H9 (cell line): ENCODE results near the gene FHOD3. TPM values are rescaled to one million over a fixed set of nuclear protein-coding genes. Genes with fewer than 3 reads are reported as not detected.

ENCODE experiments used
- DNase-seq: peaks from one replicate; pipeline ENCODE4 v3.0.0-alpha.2; 2017
- H2AFZ ChIP-seq: one replicate; pipeline ENCODE4 v1.6.1; 2013; ENCODE audit warnings: mild to moderate bottlenecking, low read length, control low read depth, moderate library complexity
- H2AK5ac ChIP-seq: 2 replicates; pipeline ENCODE4 v1.6.1; 2013; ENCODE audit warnings: low read length, control low read depth, mixed read lengths; ENCODE audit not compliant: insufficient read length
- H2BK120ac ChIP-seq: one replicate; pipeline ENCODE4 v1.6.1; 2013; ENCODE audit warnings: low read depth, mild to moderate bottlenecking, low read length, control low read depth, inconsistent platforms; ENCODE audit not compliant: poor library complexity, severe bottlenecking
- H2BK12ac ChIP-seq: 2 replicates; pipeline ENCODE4 v1.6.1; 2013; ENCODE audit warnings: low read length, control low read depth, mixed read lengths, low read depth; ENCODE audit not compliant: insufficient read length
- H2BK15ac ChIP-seq: 2 replicates; pipeline ENCODE4 v1.6.1; 2013; ENCODE audit warnings: low read depth, low read length, control low read depth
- H2BK20ac ChIP-seq: one replicate; pipeline ENCODE4 v1.6.1; 2013; ENCODE audit warnings: low read depth, mild to moderate bottlenecking, low read length, control low read depth, inconsistent platforms; ENCODE audit not compliant: poor library complexity, severe bottlenecking
- H2BK5ac ChIP-seq: 2 replicates; pipeline ENCODE4 v1.6.1; 2013; ENCODE audit warnings: low read length, control low read depth, mixed read lengths; ENCODE audit not compliant: insufficient read length
- H3K14ac ChIP-seq: 2 replicates; pipeline ENCODE4 v1.6.1; 2013; ENCODE audit warnings: low read length, control low read depth; ENCODE audit not compliant: insufficient read depth
- H3K18ac ChIP-seq: 2 replicates; pipeline ENCODE4 v1.6.1; 2013; ENCODE audit warnings: low read depth, mild to moderate bottlenecking, mixed read lengths, low read length, control low read depth; ENCODE audit not compliant: insufficient read length
- H3K23ac ChIP-seq: 2 replicates; pipeline ENCODE4 v1.6.1; 2013; ENCODE audit warnings: low read length, control low read depth, mixed read lengths, low read depth; ENCODE audit not compliant: insufficient read length
- H3K23me2 ChIP-seq: 2 replicates; pipeline ENCODE4 v1.6.1; 2013; ENCODE audit warnings: low read depth, mild to moderate bottlenecking, mixed read lengths, low read length, control low read depth; ENCODE audit not compliant: insufficient read length, poor library complexity, severe bottlenecking
- H3K27ac ChIP-seq: 2 replicates; pipeline ENCODE4 v1.5.1; 2013; ENCODE audit warnings: low read length, control low read depth, mixed read lengths, low read depth; ENCODE audit not compliant: insufficient read length
- H3K27me3 ChIP-seq: 2 replicates; pipeline ENCODE4 v1.6.1; 2013; ENCODE audit warnings: low read length, control low read depth, inconsistent platforms; ENCODE audit not compliant: insufficient read depth
- H3K4ac ChIP-seq: 2 replicates; pipeline ENCODE4 v1.6.1; 2013; ENCODE audit warnings: low read depth, mild to moderate bottlenecking, control low read depth, inconsistent platforms, low read length, moderate library complexity
- H3K4me1 ChIP-seq: 2 replicates; pipeline ENCODE4 v1.6.1; 2013; ENCODE audit warnings: low read length, control low read depth, inconsistent platforms; ENCODE audit not compliant: insufficient read depth
- H3K4me2 ChIP-seq: 2 replicates; pipeline ENCODE4 v1.6.1; 2013; ENCODE audit warnings: low read length, control low read depth, mixed read lengths; ENCODE audit not compliant: insufficient read length, insufficient read depth
- H3K56ac ChIP-seq: 2 replicates; pipeline ENCODE4 v1.6.1; 2013; ENCODE audit warnings: low read depth, mild to moderate bottlenecking, mixed read lengths, low read length, control low read depth; ENCODE audit not compliant: insufficient read length
- H3K79me1 ChIP-seq: 2 replicates; pipeline ENCODE4 v1.6.1; 2013; ENCODE audit warnings: low read depth, mild to moderate bottlenecking, moderate library complexity, low read length, control low read depth, inconsistent platforms; ENCODE audit not compliant: insufficient read depth, poor library complexity, severe bottlenecking
- H3K79me2 ChIP-seq: 2 replicates; pipeline ENCODE4 v1.6.1; 2013; ENCODE audit warnings: low read length, control low read depth, inconsistent platforms; ENCODE audit not compliant: insufficient read depth
- H3K9ac ChIP-seq: 2 replicates; pipeline ENCODE4 v1.6.1; 2013; ENCODE audit warnings: low read length, control low read depth, mixed read lengths; ENCODE audit not compliant: insufficient read length; ENCODE audit errors: extremely low read depth
- H3K9me3 ChIP-seq: one replicate; pipeline ENCODE4 v1.6.1; 2013; ENCODE audit warnings: low read depth, low read length, inconsistent platforms; ENCODE audit not compliant: control insufficient read depth
- H3T11ph ChIP-seq: one replicate; pipeline ENCODE4 v1.6.1; 2013; ENCODE audit warnings: mild to moderate bottlenecking, low read length, control low read depth, inconsistent platforms
- H4K20me1 ChIP-seq: one replicate; pipeline ENCODE4 v1.6.1; 2013; ENCODE audit not compliant: control insufficient read depth, insufficient read length, insufficient read depth
- H4K5ac ChIP-seq: 2 replicates; pipeline ENCODE4 v1.6.1; 2013; ENCODE audit warnings: low read depth, mild to moderate bottlenecking, mixed read lengths, low read length, control low read depth; ENCODE audit not compliant: insufficient read length
- H4K8ac ChIP-seq: replicated peaks from 2 replicates; pipeline ENCODE4 v1.6.1; 2013; ENCODE audit warnings: low read length, control low read depth, mixed read lengths, low read depth; ENCODE audit not compliant: insufficient read length
- H4K91ac ChIP-seq: 2 replicates; pipeline ENCODE4 v1.6.1; 2013; ENCODE audit warnings: low read depth, mild to moderate bottlenecking, moderate library complexity, mixed read lengths, low read length, control low read depth; ENCODE audit not compliant: insufficient read length
- H3K27ac Mint-ChIP-seq, 3 experiments: 2 replicates in 2 of 3; 3 replicates in 1 of 3; pipeline ENCODE4 v1.8.0; 2020 to 2021; ENCODE audit warnings: mixed read lengths in 3 of 3, mild to moderate bottlenecking in 1 of 3, moderate library complexity in 1 of 3
- H3K27me3 Mint-ChIP-seq: 2 replicates; pipeline ENCODE4 v1.8.0; 2021; ENCODE audit warnings: low read depth, mild to moderate bottlenecking, moderate library complexity, mixed read lengths
- H3K36me3 Mint-ChIP-seq, 3 experiments: 2 replicates in 2 of 3; 3 replicates in 1 of 3; pipeline ENCODE4 v1.8.0; 2020 to 2021; ENCODE audit warnings: low read depth in 3 of 3, mixed read lengths in 3 of 3; ENCODE audit not compliant: insufficient read depth in 1 of 3
- H3K4me1 Mint-ChIP-seq, 2 experiments: 2 replicates each; pipeline ENCODE4 v1.8.0; 2020; ENCODE audit warnings: mixed read lengths in 2 of 2
- H3K4me3 Mint-ChIP-seq, 2 experiments: 2 replicates in 1 of 2; 3 replicates in 1 of 2; pipeline ENCODE4 v1.8.0; 2020 to 2021; ENCODE audit warnings: mild to moderate bottlenecking in 2 of 2, mixed read lengths in 2 of 2, moderate library complexity in 1 of 2
- H3K9me3 Mint-ChIP-seq, 2 experiments: 2 replicates in 1 of 2; 3 replicates in 1 of 2; pipeline ENCODE4 v1.8.0; 2020; ENCODE audit warnings: mild to moderate bottlenecking in 2 of 2, mixed read lengths in 2 of 2, moderate library complexity in 1 of 2
- CTCF ChIP-seq: fragments of 200-600 bp; sonication (generic); conservative IDR thresholded peaks from 3 replicates; pipeline ENCODE4 v1.8.0; 2021; ENCODE audit warnings: antibody characterized with exemption, mild to moderate bottlenecking
- WGBS: extraction: QIAGEN DNeasy Blood & Tissue Kit; methylation state at CpG from one replicate; pipeline ENCODE4 v1.1.7; 2013; ENCODE audit warnings: missing lambda C conversion rate, low lambda C conversion rate, mixed read lengths; ENCODE audit not compliant: insufficient read length; ENCODE audit errors: extremely low coverage; 5-methylcytosine and 5-hydroxymethylcytosine counted together
- total RNA-seq: library from RNA; stranded (reverse); gene quantifications from 2 replicates; pipeline ENCODE4 v1.2.1, GENCODE V29; 2021

Gene FHOD3
- total RNA-seq, 1 experiment from 2014 or later = 8.0 TPM

DNA sequence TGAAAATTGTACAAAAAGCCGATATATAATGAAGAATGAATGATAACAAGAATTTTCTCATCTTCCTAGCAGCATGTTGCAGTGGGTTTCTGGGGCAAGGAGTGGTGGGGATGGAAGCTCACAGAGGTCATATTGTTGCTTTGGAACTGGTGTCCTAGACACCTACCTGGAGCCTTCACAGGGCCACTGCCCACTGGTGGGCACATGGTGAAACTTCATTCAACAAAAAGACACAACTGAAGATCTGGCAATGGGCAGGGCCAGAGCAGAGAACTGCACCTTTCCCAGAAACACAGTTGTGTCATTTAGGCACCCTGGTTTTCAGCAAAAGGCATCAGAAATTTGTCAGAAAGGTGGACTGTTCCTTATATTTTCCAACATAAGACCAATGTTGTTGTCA is 115.3 kb downstream of the FHOD3 start:
- Histone ChIP-seq H2BK5ac (no peak overlapping the region), H4K91ac (no peak overlapping the region), H3K4me2 (no peak overlapping the region), H3K56ac (no peak overlapping the region), H3K23me2 (no peaks in the 10 kb centered on the region), H3K9me3 (no peaks in the 10 kb centered on the region), H2BK20ac (no peak overlapping the region), H2BK120ac (no peak overlapping the region), H3K79me2 (no peaks in the 10 kb centered on the region), H3K27me3 (no peaks in the 10 kb centered on the region), H3K18ac (no peak overlapping the region), H4K20me1 (no peaks in the 10 kb centered on the region), H2AFZ (no peak overlapping the region), H3K23ac (no peak overlapping the region), H2BK12ac (no peak overlapping the region), H3K9ac (no peak overlapping the region), H2BK15ac (no peak overlapping the region), H3T11ph (no peak overlapping the region), H3K4me1 (no peaks in the 10 kb centered on the region), H4K5ac (no peak overlapping the region), H4K8ac (no peak overlapping the region), H3K27ac (no peak overlapping the region), H3K14ac (no peak overlapping the region), H3K4ac (no peak overlapping the region), H3K79me1 (no peaks in the 10 kb centered on the region), H2AK5ac (no peak overlapping the region)
- Mint-ChIP-seq H3K9me3 (no peaks in the 10 kb centered on the region; a peak in 1 of 5 replicates), H3K27ac (no peak overlapping the region), H3K36me3 (no peaks in the 10 kb centered on the region; a peak in 1 of 7 replicates), H3K4me1 (peaks cover 2 to 10% of the 10 kb centered on the region in 2 experiments), H3K27me3 (no peaks in the 10 kb centered on the region), H3K4me3 (no peak overlapping the region)
- peak; percentile 69 for TF ChIP-seq CTCF
- DNase-seq = peak; percentile 58
- WGBS = 100% methylated on average over 1 of the region's 1 CpG
